ENCODE measurements around the gene LRRC36. TPM values are rescaled to one million over a fixed set of nuclear protein-coding genes. Genes with fewer than 3 reads are reported as not detected.

Gene LRRC36
- total RNA-seq, 1 donor from 2014 or later = 24.1 TPM

DNA sequence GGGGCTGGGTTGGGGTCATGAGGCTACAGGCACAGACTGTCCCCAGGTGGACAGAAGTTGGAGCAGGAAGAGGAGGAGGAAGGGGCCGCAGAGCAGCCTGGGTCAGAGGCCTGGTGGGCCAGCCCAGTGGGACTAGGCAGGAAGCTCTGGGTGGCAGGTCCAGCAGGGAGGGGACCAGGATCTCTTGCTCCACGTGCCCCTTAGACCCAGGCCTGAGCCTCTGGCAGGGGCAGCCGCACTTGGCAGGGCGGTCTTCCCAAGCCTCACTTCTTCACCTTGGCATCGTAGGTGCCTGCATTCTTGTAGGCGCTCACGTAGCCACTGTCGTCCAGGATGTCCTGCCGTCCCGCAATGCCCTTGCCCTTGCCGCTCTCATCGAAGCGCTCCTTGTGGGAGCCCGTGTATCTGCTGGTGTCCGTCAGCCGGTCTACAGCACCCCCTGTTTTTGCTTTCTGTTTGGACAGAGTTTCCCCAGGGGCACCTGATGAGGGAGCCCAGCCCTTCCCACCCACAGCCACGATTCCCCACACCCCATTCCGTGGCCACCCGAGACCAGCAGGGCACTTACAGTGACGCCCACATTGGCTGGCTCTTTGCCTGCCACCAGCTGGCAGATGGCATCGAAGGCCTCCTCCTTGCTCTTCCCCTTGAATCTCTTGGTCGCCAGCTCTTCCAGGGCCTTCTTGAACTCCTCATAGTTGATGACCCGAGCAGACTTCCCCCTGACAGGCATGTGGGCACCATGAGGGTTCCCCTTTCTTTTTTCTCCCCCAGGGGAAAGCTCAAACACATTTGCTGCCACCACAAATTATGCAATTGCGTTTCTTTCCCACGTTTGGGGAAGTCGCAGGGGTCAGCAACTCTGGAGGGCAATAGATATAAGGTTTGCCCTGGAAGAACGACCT is 63.5 kb downstream of the LRRC36 start:
- peaks cover 3% of the 10 kb centered on the region for H3K4me1 Mint-ChIP-seq (ENCODE audit: unreplicated experiment)
- no peak overlapping the region for H3K27ac Mint-ChIP-seq (ENCODE audit: unreplicated experiment)
- H3K9me3 Mint-ChIP-seq (ENCODE audit: unreplicated experiment) = no peaks in the 10 kb centered on the region
- TF ChIP-seq, protein P1, sequence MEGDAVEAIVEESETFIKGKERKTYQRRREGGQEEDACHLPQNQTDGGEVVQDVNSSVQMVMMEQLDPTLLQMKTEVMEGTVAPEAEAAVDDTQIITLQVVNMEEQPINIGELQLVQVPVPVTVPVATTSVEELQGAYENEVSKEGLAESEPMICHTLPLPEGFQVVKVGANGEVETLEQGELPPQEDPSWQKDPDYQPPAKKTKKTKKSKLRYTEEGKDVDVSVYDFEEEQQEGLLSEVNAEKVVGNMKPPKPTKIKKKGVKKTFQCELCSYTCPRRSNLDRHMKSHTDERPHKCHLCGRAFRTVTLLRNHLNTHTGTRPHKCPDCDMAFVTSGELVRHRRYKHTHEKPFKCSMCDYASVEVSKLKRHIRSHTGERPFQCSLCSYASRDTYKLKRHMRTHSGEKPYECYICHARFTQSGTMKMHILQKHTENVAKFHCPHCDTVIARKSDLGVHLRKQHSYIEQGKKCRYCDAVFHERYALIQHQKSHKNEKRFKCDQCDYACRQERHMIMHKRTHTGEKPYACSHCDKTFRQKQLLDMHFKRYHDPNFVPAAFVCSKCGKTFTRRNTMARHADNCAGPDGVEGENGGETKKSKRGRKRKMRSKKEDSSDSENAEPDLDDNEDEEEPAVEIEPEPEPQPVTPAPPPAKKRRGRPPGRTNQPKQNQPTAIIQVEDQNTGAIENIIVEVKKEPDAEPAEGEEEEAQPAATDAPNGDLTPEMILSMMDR (IDR thresholded peaks at IDR 0.05; ENCODE audit: unreplicated experiment) = no peak
- H3K27me3 Mint-ChIP-seq (ENCODE audit: unreplicated experiment) = peaks cover 25% of the 10 kb centered on the region
- DNase-seq (ENCODE audit: low spot score) = no peak
- peak overlapping the region; percentile 68 for H3K4me3 Mint-ChIP-seq (ENCODE audit: unreplicated experiment)
- peaks cover 26% of the 10 kb centered on the region for H3K36me3 Mint-ChIP-seq (ENCODE audit: low read depth, unreplicated experiment)

DNA sequence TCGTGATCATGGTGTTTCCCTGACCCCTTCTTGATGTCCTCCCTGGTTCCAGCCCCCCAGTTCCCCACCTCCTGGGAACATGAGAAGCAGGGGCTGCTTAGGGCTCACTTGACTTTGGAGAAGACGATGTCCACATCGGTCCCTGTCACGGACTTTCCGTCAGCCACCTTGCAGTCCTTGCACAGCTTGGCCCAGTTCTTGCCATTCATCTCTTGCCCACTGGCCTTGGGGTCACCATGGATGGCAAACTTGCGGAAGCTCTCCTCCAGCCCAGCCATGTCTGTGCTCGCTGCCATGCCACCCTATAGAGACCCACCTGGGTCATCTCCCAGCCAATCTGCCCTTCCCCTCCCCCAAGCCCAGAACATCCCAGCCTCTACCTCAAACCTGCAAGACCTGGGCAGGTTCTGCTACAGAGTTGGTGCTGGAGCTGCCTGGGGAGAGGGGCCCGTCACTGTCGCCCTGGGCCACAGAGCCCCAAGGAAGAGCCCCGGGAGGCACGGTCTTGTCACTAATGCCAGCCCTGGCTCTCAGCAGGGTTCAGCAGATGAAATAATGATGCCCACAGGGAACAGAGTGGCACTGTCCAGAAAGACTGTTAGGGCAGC is 64.3 kb downstream of the LRRC36 start:
- Mint-ChIP-seq H3K9me3 (ENCODE audit: unreplicated experiment) (no peaks in the 10 kb centered on the region), H3K4me1 (ENCODE audit: unreplicated experiment) (peaks cover 3% of the 10 kb centered on the region), H3K36me3 (ENCODE audit: low read depth, unreplicated experiment) (peaks cover 19% of the 10 kb centered on the region), H3K4me3 (ENCODE audit: unreplicated experiment) (no peak overlapping the region), H3K27ac (ENCODE audit: unreplicated experiment) (no peak overlapping the region), H3K27me3 (ENCODE audit: unreplicated experiment) (peaks cover 23% of the 10 kb centered on the region)
- no peak for DNase-seq (ENCODE audit: low spot score)
- TF ChIP-seq, protein P1 (IDR thresholded peaks at IDR 0.05; ENCODE audit: unreplicated experiment) = no peak

DNA sequence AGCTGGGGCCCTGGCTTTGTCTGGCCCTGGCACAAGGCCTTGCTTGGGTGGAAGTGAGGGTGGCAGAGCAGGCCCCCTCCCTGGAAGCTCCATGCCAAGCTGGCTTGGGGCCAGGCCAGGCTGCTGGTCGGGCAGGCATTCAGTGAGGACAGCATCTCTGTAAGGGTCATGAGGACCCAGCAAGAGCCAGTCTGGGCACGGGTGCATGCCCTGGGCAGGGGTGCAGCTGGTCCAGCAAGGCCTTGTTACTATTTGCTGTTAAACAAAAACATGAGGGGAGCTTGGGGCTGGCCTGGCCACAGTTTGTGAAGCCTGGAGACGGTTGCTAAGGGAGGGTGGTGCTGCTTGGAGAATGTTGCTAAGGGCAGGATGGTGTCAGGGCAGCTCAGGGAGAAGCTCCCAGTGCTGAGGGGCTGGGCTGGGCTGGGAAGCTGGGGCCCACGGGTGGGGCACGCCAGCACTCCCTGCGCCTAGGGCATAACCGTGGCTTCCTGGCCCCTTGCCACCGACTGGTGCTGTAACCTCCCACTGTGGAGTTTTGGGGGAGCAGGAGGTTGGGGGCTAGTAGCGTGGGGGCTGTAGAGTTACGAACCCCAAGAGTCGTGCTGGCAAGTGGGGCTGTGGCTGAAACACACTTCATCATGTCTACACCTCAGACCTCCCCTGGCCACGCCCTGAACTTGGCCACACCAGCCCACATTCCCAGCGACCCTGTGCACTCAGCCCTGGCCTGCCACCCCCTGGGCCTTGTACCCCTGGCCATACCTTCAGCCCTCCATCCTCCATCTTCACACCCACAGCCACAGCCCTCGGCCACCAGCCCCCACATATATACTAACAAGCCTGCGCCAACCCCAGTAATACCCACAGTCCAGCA is 65.0 kb downstream of the LRRC36 start:
- H3K27me3 Mint-ChIP-seq (ENCODE audit: unreplicated experiment) = peaks cover 23% of the 10 kb centered on the region
- TF ChIP-seq, protein P1 (IDR thresholded peaks at IDR 0.05; ENCODE audit: unreplicated experiment) = no peak
- H3K9me3 Mint-ChIP-seq (ENCODE audit: unreplicated experiment) = no peaks in the 10 kb centered on the region
- H3K27ac Mint-ChIP-seq (ENCODE audit: unreplicated experiment) = peak overlapping the region; percentile 59
- peaks cover 3% of the 10 kb centered on the region for H3K4me1 Mint-ChIP-seq (ENCODE audit: unreplicated experiment)
- peaks cover 12% of the 10 kb centered on the region for H3K36me3 Mint-ChIP-seq (ENCODE audit: low read depth, unreplicated experiment)
- DNase-seq (ENCODE audit: low spot score) = no peak
- H3K4me3 Mint-ChIP-seq (ENCODE audit: unreplicated experiment) = no peak overlapping the region

DNA sequence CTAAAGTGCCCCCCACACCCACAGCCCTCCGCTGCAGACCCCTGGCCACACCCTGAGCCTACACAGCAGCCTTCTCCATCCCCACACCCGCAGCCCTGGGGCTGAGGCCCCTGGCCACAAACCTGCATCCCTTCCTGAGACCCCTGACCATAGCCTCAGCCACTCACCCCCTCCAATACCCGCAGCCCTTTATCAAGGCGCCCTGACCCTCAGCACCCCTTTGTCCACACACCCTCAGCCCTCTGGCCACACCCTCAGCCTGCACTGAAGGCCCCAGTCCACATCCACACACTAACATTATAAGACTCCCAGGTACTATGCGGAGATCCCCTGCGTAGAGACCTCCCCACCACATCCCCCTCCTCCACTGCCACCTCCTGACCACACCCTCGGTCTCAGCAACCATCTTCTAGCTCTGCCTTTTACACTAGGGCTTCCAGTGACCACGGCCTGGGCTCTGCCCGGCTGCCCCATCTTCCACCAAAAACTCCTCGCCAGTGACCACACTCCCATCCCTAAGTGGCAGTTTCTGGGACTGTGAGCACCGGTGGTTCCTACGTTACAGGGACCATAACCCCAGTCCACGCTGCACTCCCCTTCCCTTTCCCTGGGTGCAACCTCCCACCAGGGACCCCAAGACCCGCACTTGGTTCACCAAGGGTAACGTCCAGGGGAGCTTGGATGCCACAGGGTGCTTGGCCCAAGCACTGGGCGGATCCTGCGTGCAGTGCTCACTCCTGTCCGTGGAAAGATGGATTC is 65.9 kb downstream of the LRRC36 start:
- peaks cover 12% of the 10 kb centered on the region for H3K36me3 Mint-ChIP-seq (ENCODE audit: low read depth, unreplicated experiment)
- no peak for DNase-seq (ENCODE audit: low spot score)
- H3K27ac Mint-ChIP-seq (ENCODE audit: unreplicated experiment) = peak overlapping the region; percentile 59
- H3K4me1 Mint-ChIP-seq (ENCODE audit: unreplicated experiment) = peaks cover 3% of the 10 kb centered on the region
- TF ChIP-seq, protein P1 (IDR thresholded peaks at IDR 0.05; ENCODE audit: unreplicated experiment) = no peak
- H3K9me3 Mint-ChIP-seq (ENCODE audit: unreplicated experiment) = no peaks in the 10 kb centered on the region
- no peak overlapping the region for H3K4me3 Mint-ChIP-seq (ENCODE audit: unreplicated experiment)
- H3K27me3 Mint-ChIP-seq (ENCODE audit: unreplicated experiment) = peaks cover 23% of the 10 kb centered on the region
